Colonic mucosa (tissue), 4 donors: ENCODE measurements around the gene PEX3. TPM values are rescaled to one million over a fixed set of nuclear protein-coding genes. Genes with fewer than 3 reads are reported as not detected.
"Not testable (repeated sequence)": the region's sequence is repeated elsewhere in the genome, so short reads cannot be mapped to it uniquely, and the experiment has no call there.

Source experiments
- DNase-seq: peaks from one replicate; pipeline ENCODE4 v3.0.0-alpha.2; 2020
- H3K27ac ChIP-seq: fragments of 200-600 bp; one replicate; pipeline ENCODE4 v1.8.0; 2021
- H3K27me3 ChIP-seq: fragments of 200-600 bp; one replicate; pipeline ENCODE4 v1.8.0; 2021
- H3K36me3 ChIP-seq: fragments of 200-600 bp; one replicate; pipeline ENCODE4 v1.8.0; 2021
- H3K4me1 ChIP-seq: fragments of 200-600 bp; one replicate; pipeline ENCODE4 v1.8.0; 2021; ENCODE audit warnings: mild to moderate bottlenecking
- H3K4me3 ChIP-seq: fragments of 200-600 bp; one replicate; pipeline ENCODE4 v1.8.0; 2021
- H3K9ac ChIP-seq, 2 donors: one replicate each; pipeline ENCODE4 v1.7.0; 2013; ENCODE audit warnings: control low read depth in 2 of 2, low read depth in 2 of 2, low read length in 2 of 2
- H3K9me3 ChIP-seq: fragments of 200-600 bp; one replicate; pipeline ENCODE4 v1.8.0; 2021
- intact Hi-C: fragments of 100-400 bp; cut with DNase I; formaldehyde crosslinking; loops from one replicate; pipeline ENCODE4 v1.14.1; 2022
- total RNA-seq, 2 donors: library from RNA; stranded (reverse); fragmentation: NEBNext Ultra II Directional in 1 of 2; extraction: Animal tissue kit (Norgen Biotek cat#: 25700) in 1 of 2; gene quantifications; one replicate each; pipeline ENCODE4 v1.2.1, GENCODE V29; 2021
- TF ChIP-seq, protein P1 (sequence below): fragments of 200-600 bp; IDR thresholded peaks from one replicate; pipeline ENCODE4 v1.8.0; 2022; ENCODE audit warnings: antibody characterized with exemption, mild to moderate bottlenecking
- donor health status: healthy.
- donor health status: DM: no; HTN: no; CAD: no.
- donor health status: DM: no; HTN: no; CAD: no.

The PEX3 gene
- total RNA-seq, 2 donors from 2014 or later = 9.1 to 11.1 TPM

DNA sequence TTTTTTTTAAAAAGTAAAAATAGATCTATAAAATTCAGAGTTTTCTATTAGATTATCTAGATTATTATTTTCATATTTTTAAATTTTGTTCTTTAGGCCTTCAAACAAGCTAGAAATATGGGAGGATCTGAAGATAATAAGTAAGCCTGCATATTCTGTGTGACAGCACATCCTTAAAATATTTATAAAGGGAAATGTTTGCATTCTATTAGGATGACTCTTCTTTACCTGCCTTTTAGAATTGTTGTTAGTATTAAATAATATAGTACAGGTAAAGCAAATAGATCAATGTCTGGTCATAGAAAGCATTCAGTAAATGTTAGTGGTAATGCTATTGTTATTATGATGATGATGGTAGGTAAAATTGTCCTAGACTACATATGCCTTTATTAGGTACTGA is 17.4 kb downstream of the PEX3 start:
- Histone ChIP-seq H3K4me3 (no peak overlapping the region), H3K36me3 (no peaks in the 10 kb centered on the region), H3K4me1 (no peaks in the 10 kb centered on the region), H3K27me3 (no peaks in the 10 kb centered on the region), H3K9ac (no peak overlapping the region), H3K9me3 (no peaks in the 10 kb centered on the region), H3K27ac (no peak overlapping the region)
- intact Hi-C loops = no loop called here
- TF ChIP-seq, protein P1, sequence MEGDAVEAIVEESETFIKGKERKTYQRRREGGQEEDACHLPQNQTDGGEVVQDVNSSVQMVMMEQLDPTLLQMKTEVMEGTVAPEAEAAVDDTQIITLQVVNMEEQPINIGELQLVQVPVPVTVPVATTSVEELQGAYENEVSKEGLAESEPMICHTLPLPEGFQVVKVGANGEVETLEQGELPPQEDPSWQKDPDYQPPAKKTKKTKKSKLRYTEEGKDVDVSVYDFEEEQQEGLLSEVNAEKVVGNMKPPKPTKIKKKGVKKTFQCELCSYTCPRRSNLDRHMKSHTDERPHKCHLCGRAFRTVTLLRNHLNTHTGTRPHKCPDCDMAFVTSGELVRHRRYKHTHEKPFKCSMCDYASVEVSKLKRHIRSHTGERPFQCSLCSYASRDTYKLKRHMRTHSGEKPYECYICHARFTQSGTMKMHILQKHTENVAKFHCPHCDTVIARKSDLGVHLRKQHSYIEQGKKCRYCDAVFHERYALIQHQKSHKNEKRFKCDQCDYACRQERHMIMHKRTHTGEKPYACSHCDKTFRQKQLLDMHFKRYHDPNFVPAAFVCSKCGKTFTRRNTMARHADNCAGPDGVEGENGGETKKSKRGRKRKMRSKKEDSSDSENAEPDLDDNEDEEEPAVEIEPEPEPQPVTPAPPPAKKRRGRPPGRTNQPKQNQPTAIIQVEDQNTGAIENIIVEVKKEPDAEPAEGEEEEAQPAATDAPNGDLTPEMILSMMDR = no peak
- DNase-seq = no peak

DNA sequence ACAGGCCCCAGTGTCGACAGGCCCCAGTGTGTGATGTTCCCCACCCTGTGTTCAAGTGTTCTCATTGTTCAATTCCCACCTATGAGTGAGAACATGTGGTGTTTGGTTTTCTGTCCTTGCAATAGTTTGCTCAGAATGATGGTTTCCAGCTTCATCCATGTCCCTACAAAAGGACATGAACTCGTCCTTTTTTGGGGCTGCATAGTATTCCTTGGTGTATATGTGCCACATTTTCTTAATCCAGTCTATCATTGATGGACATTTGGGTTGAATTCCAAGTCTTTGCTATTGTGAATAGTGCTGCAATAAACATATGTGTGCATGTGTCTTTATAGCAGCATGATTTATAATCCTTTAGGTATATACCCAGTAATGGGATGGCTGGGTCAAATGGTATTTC is 18.2 kb downstream of the PEX3 start:
- H3K4me3 ChIP-seq, H3K36me3 ChIP-seq, H3K27ac ChIP-seq, H3K9ac ChIP-seq, intact Hi-C loops, H3K27me3 ChIP-seq, H3K4me1 ChIP-seq, H3K9me3 ChIP-seq, DNase-seq: not testable (repeated sequence)

DNA sequence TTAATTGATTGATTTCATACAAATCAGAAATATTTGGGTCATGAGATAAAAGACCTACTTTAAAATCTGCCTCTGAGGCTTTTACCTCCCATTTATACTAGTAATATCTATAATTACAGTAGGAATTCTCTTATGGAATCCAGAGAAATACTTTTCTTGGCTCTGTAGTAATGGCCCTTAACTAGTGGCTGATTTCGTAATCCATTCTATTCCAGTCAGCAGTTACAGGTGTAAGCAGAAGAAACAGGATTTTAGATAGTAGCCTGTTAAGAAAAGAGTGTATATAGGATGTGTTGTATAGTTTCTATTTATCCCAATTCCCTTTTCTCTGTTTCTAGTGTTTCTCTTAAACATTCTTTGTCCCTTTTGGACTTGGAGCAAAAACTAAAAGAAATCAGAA is 21.2 kb downstream of the PEX3 start:
- intact Hi-C loops = no loop called here
- H3K27ac ChIP-seq = no peak overlapping the region
- TF ChIP-seq, protein P1 = no peak
- no peaks in the 10 kb centered on the region for H3K27me3 ChIP-seq
- H3K4me1 ChIP-seq = no peaks in the 10 kb centered on the region
- no peak overlapping the region for H3K9ac ChIP-seq
- DNase-seq = no peak
- no peak overlapping the region for H3K4me3 ChIP-seq
- H3K36me3 ChIP-seq = no peaks in the 10 kb centered on the region
- H3K9me3 ChIP-seq = no peaks in the 10 kb centered on the region

DNA sequence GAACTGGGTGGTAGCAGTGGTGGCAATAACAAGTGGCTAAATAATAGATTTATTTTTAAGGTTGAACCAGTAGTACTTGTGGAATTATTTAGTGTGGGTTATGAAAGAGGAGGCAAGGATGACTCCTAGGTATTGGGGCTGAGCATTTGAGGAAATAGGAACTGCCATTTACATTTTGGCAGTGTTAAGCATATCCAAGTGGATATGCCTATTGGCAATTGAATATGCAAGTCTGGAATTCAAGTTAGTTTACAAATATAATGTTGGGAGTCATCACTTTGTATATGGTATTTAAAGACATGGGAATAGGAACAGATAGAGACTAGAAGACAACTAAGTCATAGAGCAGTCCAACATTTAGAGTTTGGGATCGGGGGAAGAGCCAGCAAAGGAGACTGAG is 25.9 kb downstream of the PEX3 start:
- Histone ChIP-seq H3K4me1 (no peaks in the 10 kb centered on the region), H3K9me3 (no peaks in the 10 kb centered on the region), H3K36me3 (no peaks in the 10 kb centered on the region), H3K27ac (no peak overlapping the region), H3K9ac (no peak overlapping the region), H3K4me3 (no peak overlapping the region), H3K27me3 (no peaks in the 10 kb centered on the region)
- intact Hi-C loops = no loop called here
- no peak for DNase-seq
- TF ChIP-seq, protein P1 = no peak

DNA sequence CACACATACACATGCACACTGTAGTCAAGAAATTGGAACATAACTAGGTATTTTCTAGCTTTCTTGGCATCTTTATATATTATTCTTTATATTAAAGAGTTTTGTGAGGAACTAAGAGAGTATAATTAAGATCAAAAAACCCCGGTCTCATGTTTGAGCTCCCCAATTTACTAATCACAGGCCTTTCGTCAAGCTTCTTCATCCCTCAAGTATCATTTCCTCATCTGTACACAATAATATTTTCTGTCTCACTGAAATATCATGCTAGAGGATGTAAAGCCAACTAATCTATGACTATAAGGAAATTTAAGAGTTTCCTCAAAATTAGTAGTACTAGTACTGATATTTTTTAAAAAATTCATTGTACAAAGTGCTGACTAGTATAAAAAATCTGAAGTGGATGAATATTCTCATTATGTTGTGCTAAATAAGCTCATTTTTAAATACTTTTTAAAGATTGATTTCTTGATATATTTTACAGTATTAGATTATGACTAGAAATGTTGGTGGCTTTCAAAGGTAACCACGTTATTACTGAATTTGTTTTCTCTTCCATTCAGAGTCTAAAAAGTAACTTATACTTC is 28.0 kb downstream of the PEX3 start:
- Histone ChIP-seq H3K27ac (no peak overlapping the region), H3K4me3 (no peak overlapping the region), H3K36me3 (no peaks in the 10 kb centered on the region), H3K9me3 (no peaks in the 10 kb centered on the region), H3K9ac (no peak overlapping the region), H3K4me1 (no peaks in the 10 kb centered on the region), H3K27me3 (no peaks in the 10 kb centered on the region)
- DNase-seq = no peak
- intact Hi-C loops = no loop called here
- TF ChIP-seq, protein P1 = no peak

DNA sequence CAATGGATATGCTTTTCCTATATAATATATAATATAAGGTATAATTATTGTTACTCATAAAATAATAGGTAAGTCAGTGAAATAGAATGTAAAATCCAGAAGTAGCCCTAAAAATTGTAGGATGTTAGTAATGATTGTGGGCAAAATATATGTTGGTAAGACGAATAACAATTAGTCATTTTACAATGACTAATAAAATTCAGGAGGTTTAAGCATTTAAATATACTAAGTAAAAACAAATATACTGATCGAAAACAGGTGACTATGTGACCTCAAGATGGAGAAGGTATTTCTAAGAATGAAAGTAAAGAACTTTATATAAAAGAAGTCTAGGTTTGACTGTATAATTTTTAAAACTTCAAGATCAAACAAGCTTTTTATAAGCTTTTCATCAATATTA is 32.0 kb downstream of the PEX3 start:
- Histone ChIP-seq H3K4me3 (no peak overlapping the region), H3K27me3 (no peaks in the 10 kb centered on the region), H3K9ac (no peak overlapping the region), H3K9me3 (no peaks in the 10 kb centered on the region), H3K4me1 (no peaks in the 10 kb centered on the region), H3K36me3 (no peaks in the 10 kb centered on the region), H3K27ac (no peak overlapping the region)
- intact Hi-C loops = no loop called here
- TF ChIP-seq, protein P1 = no peak
- no peak for DNase-seq
